Measurements from ENCODE around the gene BPIFB6.

DNA sequence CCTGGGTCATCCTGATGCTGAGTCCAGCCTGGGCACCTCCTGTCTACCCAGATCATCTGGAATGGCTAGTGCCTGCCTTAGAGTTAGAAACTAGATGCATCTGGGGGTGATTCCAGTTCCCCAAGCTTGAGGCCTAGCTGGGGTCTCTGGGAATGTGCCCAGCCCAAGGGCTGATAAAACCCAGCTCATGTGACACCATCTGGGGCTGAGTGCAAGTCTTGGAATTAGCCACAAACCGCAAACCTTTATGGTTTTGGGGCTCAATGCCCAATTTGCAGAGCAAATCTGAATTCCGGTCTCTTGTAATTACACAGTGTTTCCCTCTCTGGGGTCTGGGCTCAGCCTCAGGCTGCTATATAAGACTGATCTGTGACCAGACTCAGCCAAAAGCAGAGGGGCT, 47.8 kb downstream of the BPIFB6 start, which contains the start of gene BPIFB4:
- TF ChIP-seq POLR2AphosphoS5 (IDR thresholded peaks at IDR 0.05; ENCODE audit: low read depth, low read length) (no peak), TAF1 (IDR thresholded peaks at IDR 0.05; ENCODE audit: borderline replicate concordance, insufficient read depth, low read length) (no peak)

Measured in PFSK-1 (cell line).